Fibroblast of skin of abdomen (primary cell): ENCODE data around the gene MKS1.

Experiments
- DNase-seq: peaks from one replicate; pipeline ENCODE4 v3.0.0-alpha.2; 2013

The MKS1 gene

GRCh38 chr17:58244963-58245362 lies 25.9 kb upstream of the MKS1 start:
- DNase-seq = no peak

GRCh38 chr17:58242171-58242784 lies 23.2 kb upstream of the MKS1 start:
- DNase-seq = no peak

GRCh38 chr17:58239987-58240386 lies 20.9 kb upstream of the MKS1 start:
- no peak for DNase-seq

- DNase-seq = no peak
Observed at GRCh38 chr17:58238147-58238634, 19.1 kb upstream of the MKS1 start, which contains the start of gene LPO. LPO (plus strand) TSS chr17:58238584; CDS start chr17:58242980, 4,396 bp downstream.

GRCh38 chr17:58236394-58236793 lies 17.3 kb upstream of the MKS1 start:
- no peak for DNase-seq

GRCh38 chr17:58235821-58236220 lies 16.8 kb upstream of the MKS1 start:
- DNase-seq = no peak

- no peak for DNase-seq
Observed at GRCh38 chr17:58234512-58234911, 15.5 kb upstream of the MKS1 start.

- no peak for DNase-seq
Observed at GRCh38 chr17:58233543-58233942, 14.5 kb upstream of the MKS1 start.

- DNase-seq = peak; percentile 80
Observed at GRCh38 chr17:58232707-58233156, 13.7 kb upstream of the MKS1 start.

GRCh38 chr17:58231641-58232040 lies 12.6 kb upstream of the MKS1 start:
- peak; percentile 58 for DNase-seq

GRCh38 chr17:58229881-58230280 lies 10.8 kb upstream of the MKS1 start:
- no peak for DNase-seq

- no peak for DNase-seq
Observed at GRCh38 chr17:58229384-58229783, 10.3 kb upstream of the MKS1 start.

GRCh38 chr17:58228679-58229078 lies 9.6 kb upstream of the MKS1 start:
- no peak for DNase-seq

GRCh38 chr17:58227733-58228132 lies 8.7 kb upstream of the MKS1 start:
- no peak for DNase-seq

- DNase-seq = peak; percentile 77
Observed at GRCh38 chr17:58224315-58224714, 5.3 kb upstream of the MKS1 start.

- no peak for DNase-seq
Observed at GRCh38 chr17:58219789-58220183, 731 bp upstream of the MKS1 start.

GRCh38 chr17:58217766-58218165 lies 1.3 kb downstream of the MKS1 start:
- DNase-seq = no peak

- DNase-seq = no peak
Observed at GRCh38 chr17:58215685-58216084, 3.4 kb downstream of the MKS1 start.

GRCh38 chr17:58210922-58211321 lies 8.1 kb downstream of the MKS1 start:
- DNase-seq = no peak

- DNase-seq = no peak
Observed at GRCh38 chr17:58208344-58208743, 10.7 kb downstream of the MKS1 start.

GRCh38 chr17:58207451-58207850 lies 11.6 kb downstream of the MKS1 start:
- no peak for DNase-seq

GRCh38 chr17:58205936-58206335 lies 13.1 kb downstream of the MKS1 start:
- DNase-seq = no peak

- no peak for DNase-seq
Observed at GRCh38 chr17:58204796-58205195, 14.3 kb downstream of the MKS1 start.

GRCh38 chr17:58202859-58203258 lies 16.2 kb downstream of the MKS1 start:
- DNase-seq = no peak
